Uterus (tissue), 4 donors: ENCODE data around the gene MUS81. TPM values are rescaled to one million over a fixed set of nuclear protein-coding genes. Genes with fewer than 3 reads are reported as not detected.

ENCODE experiments used
- DNase-seq, 2 donors: peaks; one replicate each; pipeline ENCODE4 v3.0.0-alpha.2; 2019 to 2020
- H3K27ac ChIP-seq, 2 donors: fragments of 200-600 bp; sonication (generic); 1 replicate in 1 of 2; 2 replicates in 1 of 2; pipeline ENCODE4 v1.5.1; 2016 to 2018
- H3K27me3 ChIP-seq, 2 donors: fragments of 200-600 bp; sonication (generic); one replicate each; pipeline ENCODE4 v1.5.1; 2018 to 2019; ENCODE audit warnings: control low read depth in 1 of 2
- H3K36me3 ChIP-seq, 2 donors: fragments of 200-600 bp; sonication (generic); one replicate each; pipeline ENCODE4 v1.5.1; 2019; ENCODE audit warnings: control low read depth in 1 of 2
- H3K4me1 ChIP-seq, 2 donors: fragments of 200-600 bp; sonication (generic); one replicate each; pipeline ENCODE4 v1.5.1; 2018 to 2019; ENCODE audit warnings: control low read depth in 1 of 2
- H3K4me3 ChIP-seq, 2 donors: fragments of 200-600 bp; sonication (generic); 1 replicate in 1 of 2; 2 replicates in 1 of 2; pipeline ENCODE4 v1.5.1; 2018 to 2019; ENCODE audit warnings: mild to moderate bottlenecking in 1 of 2
- H3K9me3 ChIP-seq, 2 donors: fragments of 200-600 bp; sonication (generic); one replicate each; pipeline ENCODE4 v1.5.1; 2019; ENCODE audit warnings: control low read depth in 1 of 2
- CTCF ChIP-seq, 4 experiments: fragments of 200-600 bp in 2 of 4; fragments of 450-650 bp in 2 of 4; sonication (generic) in 2 of 4; IDR thresholded peaks; one replicate each; pipeline ENCODE4 v1.5.1; 2016 to 2019; ENCODE audit warnings: antibody characterized with exemption in 4 of 4, mild to moderate bottlenecking in 2 of 4, moderate library complexity in 1 of 4
- POLR2A ChIP-seq, 2 donors: fragments of 450-650 bp; IDR thresholded peaks; one replicate each; pipeline ENCODE4 v1.6.1; 2016; ENCODE audit warnings: antibody characterized with exemption in 2 of 2, mild to moderate bottlenecking in 1 of 2, moderate library complexity in 1 of 2
- intact Hi-C: fragments of 100-400 bp; cut with DNase I; formaldehyde crosslinking; loops from one replicate; pipeline ENCODE4 v1.15.1; 2023; ENCODE audit warnings: low total_unique reads
- total RNA-seq, 4 donors: library from RNA; depleted of rRNA in 3 of 4; stranded (reverse); fragments of >200 nt in 3 of 4; gene quantifications; one replicate each; pipeline versions ENCODE4 v1.1.0 to v1.2.4, GENCODE V29; 2014 to 2023
- donor health status: DM: yes; HTN: yes; CAD: no.

MUS81 gene
- total RNA-seq, 4 donors from 2014 or later: 28.8 to 108 (median 75.0) TPM

GRCh38 chr11:65880027-65880426 is 19.8 kb downstream of the MUS81 start:
- DNase-seq: peak in 1 of 2 donors; percentile 16
- Histone ChIP-seq H3K27ac (no peak overlapping the region), H3K4me3 (no peak overlapping the region), H3K27me3 (no peaks in the 10 kb centered on the region), H3K4me1 (no peaks in the 10 kb centered on the region), H3K9me3 (no peaks in the 10 kb centered on the region), H3K36me3 (no peaks in the 10 kb centered on the region)
- intact Hi-C loops: loop anchor here (5.0 kb wide), 1 partner anchor 107 kb away; no protein-coding TSS in a partner anchor
- TF ChIP-seq POLR2A (IDR thresholded peaks at IDR 0.05): no peak
- TF ChIP-seq CTCF (IDR thresholded peaks at IDR 0.05): no peak

GRCh38 chr11:65880844-65881421 is 20.7 kb downstream of the MUS81 start:
- H3K27me3 ChIP-seq: no peaks in the 10 kb centered on the region
- TF ChIP-seq CTCF (IDR thresholded peaks at IDR 0.05): no peak
- intact Hi-C loops: loop anchor here (5.0 kb wide), 1 partner anchor 106 kb away; no protein-coding TSS in a partner anchor
- no peak for DNase-seq
- no peaks in the 10 kb centered on the region for H3K36me3 ChIP-seq
- no peaks in the 10 kb centered on the region for H3K4me1 ChIP-seq
- H3K27ac ChIP-seq: no peak overlapping the region
- H3K9me3 ChIP-seq: no peaks in the 10 kb centered on the region
- no peak overlapping the region for H3K4me3 ChIP-seq

- DNase-seq: peak in 1 of 2 donors; percentile 16
- Histone ChIP-seq H3K36me3 (no peaks in the 10 kb centered on the region), H3K4me3 (no peak overlapping the region), H3K4me1 (peaks cover under 1 to 4% of the 10 kb centered on the region in 2 donors), H3K27ac (no peak overlapping the region), H3K9me3 (no peaks in the 10 kb centered on the region), H3K27me3 (no peaks in the 10 kb centered on the region)
- TF ChIP-seq POLR2A (IDR thresholded peaks at IDR 0.05) (no peak), CTCF (IDR thresholded peaks at IDR 0.05) (no peak)
- intact Hi-C loops: loop anchor here (5.0 kb wide), 1 partner anchor 105 kb away; no protein-coding TSS in a partner anchor
Measured at GRCh38 chr11:65882120-65883057, 22.2 kb downstream of the MUS81 start.

GRCh38 chr11:65883058-65883761 is 23.0 kb downstream of the MUS81 start:
- no peak for DNase-seq

More at GRCh38 chr11:65883058-65883761, 23.0 kb downstream of the MUS81 start:
- no peak overlapping the region for H3K27ac ChIP-seq
- H3K4me1 ChIP-seq: peaks cover 4 to 9% of the 10 kb centered on the region in 2 donors
- no peaks in the 10 kb centered on the region for H3K36me3 ChIP-seq
- no peak overlapping the region for H3K4me3 ChIP-seq
- no peaks in the 10 kb centered on the region for H3K9me3 ChIP-seq
- intact Hi-C loops: loop anchor here (5.0 kb wide), 1 partner anchor 104 kb away; no protein-coding TSS in a partner anchor
- H3K27me3 ChIP-seq: no peaks in the 10 kb centered on the region
- no peak for TF ChIP-seq CTCF (IDR thresholded peaks at IDR 0.05)
- no peak for TF ChIP-seq POLR2A (IDR thresholded peaks at IDR 0.05)
